HepG2 (cell line): Measurements from ENCODE around the gene LSMEM2. TPM values are rescaled to one million over a fixed set of nuclear protein-coding genes. Genes with fewer than 3 reads are reported as not detected.
A peak's percentile ranks its signal among the peaks of the same experiment; 100 is the strongest.

ENCODE experiments used
- CAMTA2 ChIP-seq: sonication (generic); formaldehyde crosslinking; IDR thresholded peaks from 2 replicates; pipeline ENCODE4 v1.4.0; 2020; ENCODE audit warnings: mild to moderate bottlenecking, missing genetic modification reagents, borderline replicate concordance
- CCAR2 ChIP-seq: fragments of 200-400 bp; formaldehyde crosslinking; optimal IDR thresholded peaks from 2 replicates; pipeline ENCODE3; 2018; ENCODE audit warnings: low read depth, mild to moderate bottlenecking, low read length, moderate library complexity
- GLI4 ChIP-seq: sonication (generic); formaldehyde crosslinking; IDR thresholded peaks from 2 replicates; pipeline ENCODE4 v1.5.1; 2020; ENCODE audit warnings: missing genetic modification reagents, mild to moderate bottlenecking, moderate library complexity, borderline replicate concordance
- GTF3A ChIP-seq: sonication (generic); formaldehyde crosslinking; conservative IDR thresholded peaks from 2 replicates; pipeline ENCODE4 v1.4.0; 2020; ENCODE audit warnings: mild to moderate bottlenecking, missing genetic modification reagents
- HNF4G ChIP-seq, 2 experiments: sonication (generic) in 1 of 2; formaldehyde crosslinking in 1 of 2; IDR thresholded peaks; 2 replicates each; pipeline versions ENCODE4 v1.4.0 to v1.6.1; 2011 to 2020; ENCODE audit warnings: borderline replicate concordance in 2 of 2, low read depth in 2 of 2, mild to moderate bottlenecking in 2 of 2, low read length in 1 of 2, missing genetic modification reagents in 1 of 2, moderate library complexity in 1 of 2
- KAT2B ChIP-seq: fragments of 150-350 bp; IDR thresholded peaks from 2 replicates; pipeline ENCODE4 v1.6.1; 2014; ENCODE audit warnings: low read depth, low read length, borderline replicate concordance
- NR1H2 ChIP-seq: sonication (generic); formaldehyde crosslinking; IDR thresholded peaks from 2 replicates; pipeline ENCODE4 v1.8.1; 2022; ENCODE audit warnings: low read depth, missing genetic modification reagents, borderline replicate concordance
- RAD21 ChIP-seq: fragments of 450-650 bp; formaldehyde crosslinking; IDR thresholded peaks from 2 replicates; pipeline ENCODE4 v1.5.0; 2020; ENCODE audit warnings: mild to moderate bottlenecking
- RCOR2 ChIP-seq: IDR thresholded peaks from 2 replicates; pipeline ENCODE4 v1.6.1; 2016; ENCODE audit warnings: missing biosample characterization, missing genetic modification reagents
- REL ChIP-seq: sonication (generic); formaldehyde crosslinking; conservative IDR thresholded peaks from 2 replicates; pipeline ENCODE4 v1.8.0; 2022; ENCODE audit warnings: mild to moderate bottlenecking, missing genetic modification reagents, moderate library complexity
- XBP1 ChIP-seq: sonication (generic); formaldehyde crosslinking; IDR thresholded peaks from 2 replicates; pipeline ENCODE4 v1.5.0; 2020; ENCODE audit warnings: missing genetic modification reagents
- ZBTB14 ChIP-seq: sonication (generic); formaldehyde crosslinking; IDR thresholded peaks from 2 replicates; pipeline ENCODE4 v1.4.0; 2020; ENCODE audit warnings: missing genetic modification reagents
- ZBTB7B ChIP-seq: sonication (generic); formaldehyde crosslinking; IDR thresholded peaks from 2 replicates; pipeline ENCODE4 v1.4.0; 2020; ENCODE audit warnings: missing genetic modification reagents
- ZHX1 ChIP-seq: sonication (generic); formaldehyde crosslinking; IDR thresholded peaks from 2 replicates; pipeline ENCODE4 v1.8.1; 2022; ENCODE audit warnings: low read depth, mild to moderate bottlenecking, missing genetic modification reagents
- ZNF138 ChIP-seq: sonication (generic); formaldehyde crosslinking; IDR thresholded peaks from 2 replicates; pipeline ENCODE4 v1.5.0; 2020; ENCODE audit warnings: mild to moderate bottlenecking, low read depth, missing genetic modification reagents
- ZNF3 ChIP-seq: IDR thresholded peaks from 2 replicates; pipeline ENCODE4 v1.7.0; 2017; ENCODE audit warnings: inconsistent platforms
- ZNF431 ChIP-seq: sonication (generic); formaldehyde crosslinking; IDR thresholded peaks from 2 replicates; pipeline ENCODE4 v1.9.0; 2022; ENCODE audit warnings: missing genetic modification reagents, low read depth, mild to moderate bottlenecking, borderline replicate concordance
- ZNF441 ChIP-seq: sonication (generic); formaldehyde crosslinking; IDR thresholded peaks from 2 replicates; pipeline ENCODE4 v1.7.0; 2021; ENCODE audit warnings: missing genetic modification reagents, borderline replicate concordance
- ZNF562 ChIP-seq: sonication (generic); formaldehyde crosslinking; IDR thresholded peaks from 2 replicates; pipeline ENCODE4 v1.8.0; 2022; ENCODE audit warnings: missing genetic modification reagents, borderline replicate concordance
- ZNF564 ChIP-seq: sonication (generic); formaldehyde crosslinking; IDR thresholded peaks from 2 replicates; pipeline ENCODE4 v1.8.1; 2023; ENCODE audit warnings: mild to moderate bottlenecking, missing genetic modification reagents
- ZNF619 ChIP-seq: sonication (generic); formaldehyde crosslinking; IDR thresholded peaks from 2 replicates; pipeline ENCODE4 v1.4.0; 2020; ENCODE audit warnings: mild to moderate bottlenecking, missing genetic modification reagents
- polyA plus RNA-seq, 8 experiments: library from polyadenylated mRNA; depleted of rRNA in 3 of 8; stranded (reverse) in 7 of 8; unstranded in 1 of 8; fragments of >200 nt; fragmentation: Illumina TruSeq in 4 of 8; extraction: Trizol in 4 of 8; gene quantifications; 2 replicates each; pipeline versions ENCODE4 v1.2.1 to v1.2.3, GENCODE V29; 2011 to 2016; ENCODE audit warnings: low read depth in 4 of 8, missing spikeins in 1 of 8, mixed read lengths in 1 of 8; ENCODE audit not compliant: insufficient read depth in 1 of 8
- total RNA-seq, 5 experiments: library from RNA; depleted of rRNA; stranded (reverse); fragments of >200 nt; fragmentation: Illumina TruSeq; extraction: Trizol; gene quantifications; 2 replicates each; pipeline ENCODE4 v1.2.3, GENCODE V29; 2016; ENCODE audit warnings: low read depth in 1 of 5
- TF ChIP-seq, protein P1 (sequence below): sonication (generic); formaldehyde crosslinking; IDR thresholded peaks from 2 replicates; pipeline ENCODE4 v1.9.0; 2022; ENCODE audit warnings: missing genetic modification reagents, mild to moderate bottlenecking, borderline replicate concordance

The LSMEM2 gene
- total and polyA plus RNA-seq, 2 of the 13 experiments (the other 11 are each of a cell fraction or from before 2014, with no cell fraction given): 0.07 to 0.41 TPM

- TF ChIP-seq, protein P1, sequence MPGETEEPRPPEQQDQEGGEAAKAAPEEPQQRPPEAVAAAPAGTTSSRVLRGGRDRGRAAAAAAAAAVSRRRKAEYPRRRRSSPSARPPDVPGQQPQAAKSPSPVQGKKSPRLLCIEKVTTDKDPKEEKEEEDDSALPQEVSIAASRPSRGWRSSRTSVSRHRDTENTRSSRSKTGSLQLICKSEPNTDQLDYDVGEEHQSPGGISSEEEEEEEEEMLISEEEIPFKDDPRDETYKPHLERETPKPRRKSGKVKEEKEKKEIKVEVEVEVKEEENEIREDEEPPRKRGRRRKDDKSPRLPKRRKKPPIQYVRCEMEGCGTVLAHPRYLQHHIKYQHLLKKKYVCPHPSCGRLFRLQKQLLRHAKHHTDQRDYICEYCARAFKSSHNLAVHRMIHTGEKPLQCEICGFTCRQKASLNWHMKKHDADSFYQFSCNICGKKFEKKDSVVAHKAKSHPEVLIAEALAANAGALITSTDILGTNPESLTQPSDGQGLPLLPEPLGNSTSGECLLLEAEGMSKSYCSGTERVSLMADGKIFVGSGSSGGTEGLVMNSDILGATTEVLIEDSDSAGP (CRISPR knock-in tag): peak; percentile 32
- TF ChIP-seq ZNF3 (CRISPR knock-in tag): no peak
- peak; percentile 71 for TF ChIP-seq ZBTB7B
- TF ChIP-seq ZNF619 (CRISPR knock-in tag): no peak
- TF ChIP-seq NR1H2 (CRISPR knock-in tag): no peak
- TF ChIP-seq RCOR2: no peak
- peak; percentile 61; the same call in 1 of the 2 replicates for TF ChIP-seq ZNF564 (CRISPR knock-in tag)
- no peak for TF ChIP-seq ZNF441 (CRISPR knock-in tag)
- no peak for TF ChIP-seq ZHX1 (CRISPR knock-in tag)
- TF ChIP-seq ZNF431: no peak
- TF ChIP-seq CAMTA2: no peak
- 0 out of 2 replicates have a peak, but pooled peaks have one; percentile 12 for TF ChIP-seq RAD21
- no peak for TF ChIP-seq XBP1 (CRISPR knock-in tag)
- TF ChIP-seq ZNF562 (CRISPR knock-in tag): no peak
- TF ChIP-seq ZNF138: no peak
- no peak for TF ChIP-seq ZBTB14
- TF ChIP-seq CCAR2: no peak
- TF ChIP-seq KAT2B: no peak
- no peak for TF ChIP-seq REL (CRISPR knock-in tag)
- peak; percentile 76 for TF ChIP-seq HNF4G (IDR thresholded peaks at IDR 0.05; ENCODE audit: borderline replicate concordance, low read depth, low read length)
- peak; percentile 56; the same call in 1 of the 2 replicates for TF ChIP-seq HNF4G (CRISPR knock-in tag; IDR thresholded peaks at IDR 0.05; ENCODE audit: borderline replicate concordance, low read depth)
- no peak for TF ChIP-seq GLI4 (CRISPR knock-in tag)
- no peak for TF ChIP-seq GTF3A
These were observed 10.0 kb upstream of the LSMEM2 start, which contains the start of gene SEMA3B (continued) for GRCh38 chr3:50268703-50269451.
